Liver (tissue), 3 donors: Measurements from ENCODE around the gene RAF1.

ENCODE experiments used
- FOXA1 ChIP-seq: IDR thresholded peaks from 2 replicates; pipeline ENCODE4 v1.6.1; 2016; ENCODE audit warnings: antibody characterized with exemption
- JUND ChIP-seq, 2 donors: IDR thresholded peaks; 2 replicates each; pipeline ENCODE4 v1.6.1; 2016; ENCODE audit warnings: antibody characterized with exemption in 2 of 2
- RAD21 ChIP-seq, 2 donors: IDR thresholded peaks; 2 replicates each; pipeline ENCODE4 v1.6.1; 2016; ENCODE audit warnings: antibody characterized with exemption in 2 of 2, mild to moderate bottlenecking in 2 of 2
- SP1 ChIP-seq: IDR thresholded peaks from 2 replicates; pipeline ENCODE4 v1.6.1; 2018; ENCODE audit warnings: antibody characterized with exemption, mild to moderate bottlenecking
- TAF1 ChIP-seq: conservative IDR thresholded peaks from 2 replicates; pipeline ENCODE4 v1.6.1; 2016; ENCODE audit warnings: antibody characterized with exemption, mild to moderate bottlenecking
- TF ChIP-seq, protein P1 (sequence below): fragments of 150-350 bp; IDR thresholded peaks from 2 replicates; pipeline ENCODE4 v1.5.1; 2017; ENCODE audit warnings: improper control_type of control experiment, low read depth, low read length; ENCODE audit not compliant: missing input control
- TF ChIP-seq, protein P2 (sequence below): IDR thresholded peaks from 2 replicates; pipeline ENCODE4 v1.6.1; 2016; ENCODE audit warnings: antibody characterized with exemption, mild to moderate bottlenecking
- donor health status: healthy.
- donor health status: healthy.

DNA sequence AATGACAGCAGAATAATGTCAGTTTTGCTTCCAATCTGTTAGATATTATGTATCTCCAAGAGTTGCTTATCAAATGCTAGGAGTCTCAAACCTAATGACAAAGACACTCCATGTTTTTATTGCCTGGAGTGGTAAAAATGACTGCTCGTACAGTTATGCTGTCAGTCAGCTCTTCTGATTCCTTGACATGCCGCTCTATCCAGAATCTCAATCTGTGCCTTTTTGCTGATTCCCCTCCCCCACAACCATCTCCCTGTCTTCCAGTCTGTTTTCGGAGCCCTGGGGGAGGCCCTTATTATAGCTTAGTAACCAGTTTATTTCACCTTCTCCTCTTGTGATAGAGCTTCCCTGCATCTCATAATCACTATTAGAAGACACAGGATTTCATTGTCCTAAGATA is 104.4 kb downstream of the RAF1 start:
- no peak for TF ChIP-seq FOXA1
- TF ChIP-seq, protein P1, sequence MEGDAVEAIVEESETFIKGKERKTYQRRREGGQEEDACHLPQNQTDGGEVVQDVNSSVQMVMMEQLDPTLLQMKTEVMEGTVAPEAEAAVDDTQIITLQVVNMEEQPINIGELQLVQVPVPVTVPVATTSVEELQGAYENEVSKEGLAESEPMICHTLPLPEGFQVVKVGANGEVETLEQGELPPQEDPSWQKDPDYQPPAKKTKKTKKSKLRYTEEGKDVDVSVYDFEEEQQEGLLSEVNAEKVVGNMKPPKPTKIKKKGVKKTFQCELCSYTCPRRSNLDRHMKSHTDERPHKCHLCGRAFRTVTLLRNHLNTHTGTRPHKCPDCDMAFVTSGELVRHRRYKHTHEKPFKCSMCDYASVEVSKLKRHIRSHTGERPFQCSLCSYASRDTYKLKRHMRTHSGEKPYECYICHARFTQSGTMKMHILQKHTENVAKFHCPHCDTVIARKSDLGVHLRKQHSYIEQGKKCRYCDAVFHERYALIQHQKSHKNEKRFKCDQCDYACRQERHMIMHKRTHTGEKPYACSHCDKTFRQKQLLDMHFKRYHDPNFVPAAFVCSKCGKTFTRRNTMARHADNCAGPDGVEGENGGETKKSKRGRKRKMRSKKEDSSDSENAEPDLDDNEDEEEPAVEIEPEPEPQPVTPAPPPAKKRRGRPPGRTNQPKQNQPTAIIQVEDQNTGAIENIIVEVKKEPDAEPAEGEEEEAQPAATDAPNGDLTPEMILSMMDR = no peak
- no peak for TF ChIP-seq TAF1
- TF ChIP-seq, protein P2, sequence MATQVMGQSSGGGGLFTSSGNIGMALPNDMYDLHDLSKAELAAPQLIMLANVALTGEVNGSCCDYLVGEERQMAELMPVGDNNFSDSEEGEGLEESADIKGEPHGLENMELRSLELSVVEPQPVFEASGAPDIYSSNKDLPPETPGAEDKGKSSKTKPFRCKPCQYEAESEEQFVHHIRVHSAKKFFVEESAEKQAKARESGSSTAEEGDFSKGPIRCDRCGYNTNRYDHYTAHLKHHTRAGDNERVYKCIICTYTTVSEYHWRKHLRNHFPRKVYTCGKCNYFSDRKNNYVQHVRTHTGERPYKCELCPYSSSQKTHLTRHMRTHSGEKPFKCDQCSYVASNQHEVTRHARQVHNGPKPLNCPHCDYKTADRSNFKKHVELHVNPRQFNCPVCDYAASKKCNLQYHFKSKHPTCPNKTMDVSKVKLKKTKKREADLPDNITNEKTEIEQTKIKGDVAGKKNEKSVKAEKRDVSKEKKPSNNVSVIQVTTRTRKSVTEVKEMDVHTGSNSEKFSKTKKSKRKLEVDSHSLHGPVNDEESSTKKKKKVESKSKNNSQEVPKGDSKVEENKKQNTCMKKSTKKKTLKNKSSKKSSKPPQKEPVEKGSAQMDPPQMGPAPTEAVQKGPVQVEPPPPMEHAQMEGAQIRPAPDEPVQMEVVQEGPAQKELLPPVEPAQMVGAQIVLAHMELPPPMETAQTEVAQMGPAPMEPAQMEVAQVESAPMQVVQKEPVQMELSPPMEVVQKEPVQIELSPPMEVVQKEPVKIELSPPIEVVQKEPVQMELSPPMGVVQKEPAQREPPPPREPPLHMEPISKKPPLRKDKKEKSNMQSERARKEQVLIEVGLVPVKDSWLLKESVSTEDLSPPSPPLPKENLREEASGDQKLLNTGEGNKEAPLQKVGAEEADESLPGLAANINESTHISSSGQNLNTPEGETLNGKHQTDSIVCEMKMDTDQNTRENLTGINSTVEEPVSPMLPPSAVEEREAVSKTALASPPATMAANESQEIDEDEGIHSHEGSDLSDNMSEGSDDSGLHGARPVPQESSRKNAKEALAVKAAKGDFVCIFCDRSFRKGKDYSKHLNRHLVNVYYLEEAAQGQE = no peak
- no peak for TF ChIP-seq RAD21 (IDR thresholded peaks at IDR 0.05)
- no peak for TF ChIP-seq JUND (IDR thresholded peaks at IDR 0.05)
- TF ChIP-seq SP1 = no peak
